CD14-positive monocyte (primary cell): ENCODE measurements around the gene PRPF19. TPM values are rescaled to one million over a fixed set of nuclear protein-coding genes. Genes with fewer than 3 reads are reported as not detected.

Experiments used
- DNase-seq, 3 donors: peaks; one replicate each; pipeline ENCODE4 v3.0.0-alpha.2; 2011 to 2022
- H2AFZ ChIP-seq: 2 replicates; pipeline ENCODE4 v1.6.0; 2012; ENCODE audit warnings: mild to moderate bottlenecking, low read depth, low read length, inconsistent platforms; ENCODE audit not compliant: insufficient read depth, poor library complexity, severe bottlenecking
- H3K27ac ChIP-seq, 2 donors: 1 replicate in 1 of 2; 2 replicates in 1 of 2; pipeline ENCODE4 v1.5.1; 2012 to 2013; ENCODE audit warnings: low read length in 2 of 2, control low read depth in 1 of 2, inconsistent platforms in 1 of 2, low read depth in 1 of 2, mild to moderate bottlenecking in 1 of 2
- H3K27me3 ChIP-seq, 2 donors: one replicate each; pipeline versions ENCODE4 v1.6.0 to v1.6.1; 2011 to 2013; ENCODE audit warnings: low read length in 2 of 2; ENCODE audit not compliant: control insufficient read depth in 2 of 2, insufficient read depth in 2 of 2
- H3K36me3 ChIP-seq, 2 donors: replicated peaks in 1 of 2; 1 replicate in 1 of 2; 2 replicates in 1 of 2; pipeline versions ENCODE4 v1.5.1 to v1.6.1; 2012 to 2013; ENCODE audit warnings: low read length in 2 of 2, control low read depth in 1 of 2, inconsistent platforms in 1 of 2, mild to moderate bottlenecking in 1 of 2; ENCODE audit not compliant: insufficient read depth in 2 of 2, control insufficient read depth in 1 of 2
- H3K4me1 ChIP-seq, 2 donors: 1 replicate in 1 of 2; 2 replicates in 1 of 2; pipeline versions ENCODE4 v1.5.1 to v1.6.1; 2012 to 2013; ENCODE audit warnings: low read length in 2 of 2, control low read depth in 1 of 2, inconsistent platforms in 1 of 2, mild to moderate bottlenecking in 1 of 2, moderate library complexity in 1 of 2; ENCODE audit not compliant: insufficient read depth in 2 of 2, control insufficient read depth in 1 of 2
- H3K4me2 ChIP-seq: replicated peaks from 2 replicates; pipeline ENCODE3; 2012; ENCODE audit warnings: low read length, moderate library complexity, mild to moderate bottlenecking; ENCODE audit not compliant: poor library complexity, severe bottlenecking; ENCODE audit errors: extremely low read depth
- H3K4me3 ChIP-seq, 3 experiments: fragments of 200-600 bp in 1 of 3; sonication (generic) in 1 of 3; replicated peaks in 1 of 3; 1 replicate in 2 of 3; 2 replicates in 1 of 3; pipeline ENCODE4 v1.5.1; 2011 to 2013; ENCODE audit warnings: low read length in 3 of 3, mild to moderate bottlenecking in 3 of 3, control low read depth in 2 of 3, low read depth in 2 of 3, inconsistent platforms in 1 of 3, moderate library complexity in 1 of 3
- H3K79me2 ChIP-seq: 2 replicates; pipeline ENCODE4 v1.6.0; 2012; ENCODE audit warnings: mild to moderate bottlenecking, control low read depth, inconsistent platforms, low read length, moderate library complexity; ENCODE audit not compliant: insufficient read depth
- H3K9ac ChIP-seq: 2 replicates; pipeline ENCODE4 v1.6.0; 2017; ENCODE audit warnings: low read length, mild to moderate bottlenecking; ENCODE audit not compliant: insufficient read depth, poor library complexity, severe bottlenecking
- H3K9me3 ChIP-seq, 2 donors: replicated peaks in 1 of 2; 1 replicate in 1 of 2; 2 replicates in 1 of 2; pipeline versions ENCODE4 v1.5.1 to v1.6.1; 2012 to 2013; ENCODE audit warnings: low read length in 2 of 2, control low read depth in 1 of 2; ENCODE audit not compliant: control insufficient read depth in 1 of 2, insufficient read depth in 1 of 2
- H4K20me1 ChIP-seq: 2 replicates; pipeline ENCODE4 v1.6.0; 2012; ENCODE audit warnings: mild to moderate bottlenecking, low read length, control low read depth, moderate library complexity; ENCODE audit not compliant: insufficient read depth
- H3K27ac Mint-ChIP-seq, 7 donors: one replicate each; pipeline ENCODE4 v1.8.0; 2020; ENCODE audit warnings: mild to moderate bottlenecking in 7 of 7, mixed read lengths in 7 of 7, moderate library complexity in 6 of 7, inconsistent platforms in 2 of 7
- H3K27me3 Mint-ChIP-seq, 3 donors: one replicate each; pipeline ENCODE4 v1.8.0; 2021 to 2022; ENCODE audit warnings: low read depth in 3 of 3, mild to moderate bottlenecking in 3 of 3, mixed read lengths in 3 of 3, moderate library complexity in 3 of 3, inconsistent platforms in 1 of 3
- H3K36me3 Mint-ChIP-seq, 2 donors: one replicate each; pipeline ENCODE4 v1.8.0; 2020; ENCODE audit warnings: mixed read lengths in 2 of 2, inconsistent platforms in 1 of 2, mild to moderate bottlenecking in 1 of 2
- H3K4me1 Mint-ChIP-seq: one replicate; pipeline ENCODE4 v1.8.0; 2020; ENCODE audit warnings: mild to moderate bottlenecking, mixed read lengths
- H3K4me3 Mint-ChIP-seq, 2 donors: one replicate each; pipeline ENCODE4 v1.8.0; 2020; ENCODE audit warnings: mild to moderate bottlenecking in 2 of 2, mixed read lengths in 2 of 2, moderate library complexity in 1 of 2
- H3K9me3 Mint-ChIP-seq, 7 donors: one replicate each; pipeline ENCODE4 v1.8.0; 2020 to 2022; ENCODE audit warnings: mixed read lengths in 7 of 7, mild to moderate bottlenecking in 6 of 7, moderate library complexity in 6 of 7, inconsistent platforms in 2 of 7
- WGBS: methylation state at CpG from one replicate; pipeline ENCODE4 v1.1.5; 2013; ENCODE audit warnings: missing lambda C conversion rate; ENCODE audit not compliant: insufficient coverage; 5-methylcytosine and 5-hydroxymethylcytosine counted together
- intact Hi-C, 2 donors: fragments of 100-400 bp; cut with micrococcal nuclease; formaldehyde crosslinking; loops; one replicate each; pipeline versions ENCODE4 v1.15.0 to v1.15.1; 2023
- polyA plus RNA-seq, 3 donors: library from polyadenylated mRNA; depleted of rRNA in 1 of 3; unstranded in 2 of 3; stranded (reverse) in 1 of 3; fragments of 300-500 nt in 2 of 3; fragments of >200 nt in 1 of 3; fragmentation: Illumina TruSeq in 2 of 3; gene quantifications; 1 replicate in 2 of 3; 2 replicates in 1 of 3; pipeline ENCODE4 v1.2.3, GENCODE V29; 2012 to 2021
- TF ChIP-seq, protein P1 (sequence below): fragments of 200-600 bp; IDR thresholded peaks from one replicate; pipeline ENCODE4 v1.8.0; 2022; ENCODE audit warnings: antibody characterized with exemption, mild to moderate bottlenecking

Gene PRPF19
- polyA plus RNA-seq, 3 donors = 7.8 to 33.2 (median 12.2) TPM

DNA sequence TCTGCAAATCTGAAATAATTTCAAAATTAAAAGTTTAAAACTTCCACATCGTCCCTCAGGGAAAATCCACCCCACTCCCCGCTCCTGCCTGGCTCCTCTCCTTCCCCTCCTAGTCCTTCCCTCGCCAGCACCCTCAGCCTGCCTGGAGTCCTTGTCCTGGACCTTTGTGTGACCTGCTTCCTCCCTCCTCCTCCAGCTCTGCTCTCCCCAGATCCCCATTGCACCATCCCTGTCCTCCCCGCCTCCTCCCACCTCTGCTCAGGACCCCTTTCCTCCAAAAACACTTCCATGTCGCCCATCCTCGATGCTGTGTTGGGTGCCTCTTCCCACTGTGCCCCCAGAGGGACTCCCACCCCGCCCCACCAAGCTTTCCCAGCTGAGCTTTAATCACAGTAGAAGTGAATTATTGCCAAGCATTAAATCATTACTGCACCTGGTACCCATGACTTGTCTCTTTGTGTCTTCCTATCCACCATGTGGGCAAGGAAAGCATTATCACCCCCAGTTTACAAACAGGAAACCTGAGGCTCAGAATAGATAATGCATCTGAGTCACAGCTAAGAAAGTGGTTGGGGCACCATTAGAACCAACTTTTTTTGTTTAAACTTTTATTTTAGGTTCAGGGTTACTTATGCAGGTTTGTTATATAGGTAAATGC is 41.4 kb downstream of the PRPF19 start:
- TF ChIP-seq, protein P1, sequence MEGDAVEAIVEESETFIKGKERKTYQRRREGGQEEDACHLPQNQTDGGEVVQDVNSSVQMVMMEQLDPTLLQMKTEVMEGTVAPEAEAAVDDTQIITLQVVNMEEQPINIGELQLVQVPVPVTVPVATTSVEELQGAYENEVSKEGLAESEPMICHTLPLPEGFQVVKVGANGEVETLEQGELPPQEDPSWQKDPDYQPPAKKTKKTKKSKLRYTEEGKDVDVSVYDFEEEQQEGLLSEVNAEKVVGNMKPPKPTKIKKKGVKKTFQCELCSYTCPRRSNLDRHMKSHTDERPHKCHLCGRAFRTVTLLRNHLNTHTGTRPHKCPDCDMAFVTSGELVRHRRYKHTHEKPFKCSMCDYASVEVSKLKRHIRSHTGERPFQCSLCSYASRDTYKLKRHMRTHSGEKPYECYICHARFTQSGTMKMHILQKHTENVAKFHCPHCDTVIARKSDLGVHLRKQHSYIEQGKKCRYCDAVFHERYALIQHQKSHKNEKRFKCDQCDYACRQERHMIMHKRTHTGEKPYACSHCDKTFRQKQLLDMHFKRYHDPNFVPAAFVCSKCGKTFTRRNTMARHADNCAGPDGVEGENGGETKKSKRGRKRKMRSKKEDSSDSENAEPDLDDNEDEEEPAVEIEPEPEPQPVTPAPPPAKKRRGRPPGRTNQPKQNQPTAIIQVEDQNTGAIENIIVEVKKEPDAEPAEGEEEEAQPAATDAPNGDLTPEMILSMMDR = no peak
- no peak overlapping the region for H3K27ac ChIP-seq
- no peaks in the 10 kb centered on the region for H3K9me3 Mint-ChIP-seq
- H3K4me3 Mint-ChIP-seq = no peak overlapping the region
- no peaks in the 10 kb centered on the region for H4K20me1 ChIP-seq
- no peaks in the 10 kb centered on the region for H3K36me3 Mint-ChIP-seq
- WGBS = 88% methylated on average over 7 of the region's 7 CpGs
- H3K4me3 ChIP-seq = no peak overlapping the region
- no peak overlapping the region for H3K4me2 ChIP-seq
- H3K27ac Mint-ChIP-seq = peak overlapping the region in 2 of 7 donors; percentile 0 to 62
- H3K27me3 Mint-ChIP-seq = peaks cover 0 to 3% (median 2%) of the 10 kb centered on the region in 3 donors
- no peak overlapping the region for H3K9ac ChIP-seq
- H2AFZ ChIP-seq = no peak overlapping the region
- no peaks in the 10 kb centered on the region for H3K36me3 ChIP-seq
- no peaks in the 10 kb centered on the region for H3K79me2 ChIP-seq
- H3K27me3 ChIP-seq = no peaks in the 10 kb centered on the region
- intact Hi-C loops = no loop called here
- DNase-seq = no peak
- no peaks in the 10 kb centered on the region for H3K9me3 ChIP-seq
- no peaks in the 10 kb centered on the region for H3K4me1 ChIP-seq
- peaks cover 2% of the 10 kb centered on the region for H3K4me1 Mint-ChIP-seq

DNA sequence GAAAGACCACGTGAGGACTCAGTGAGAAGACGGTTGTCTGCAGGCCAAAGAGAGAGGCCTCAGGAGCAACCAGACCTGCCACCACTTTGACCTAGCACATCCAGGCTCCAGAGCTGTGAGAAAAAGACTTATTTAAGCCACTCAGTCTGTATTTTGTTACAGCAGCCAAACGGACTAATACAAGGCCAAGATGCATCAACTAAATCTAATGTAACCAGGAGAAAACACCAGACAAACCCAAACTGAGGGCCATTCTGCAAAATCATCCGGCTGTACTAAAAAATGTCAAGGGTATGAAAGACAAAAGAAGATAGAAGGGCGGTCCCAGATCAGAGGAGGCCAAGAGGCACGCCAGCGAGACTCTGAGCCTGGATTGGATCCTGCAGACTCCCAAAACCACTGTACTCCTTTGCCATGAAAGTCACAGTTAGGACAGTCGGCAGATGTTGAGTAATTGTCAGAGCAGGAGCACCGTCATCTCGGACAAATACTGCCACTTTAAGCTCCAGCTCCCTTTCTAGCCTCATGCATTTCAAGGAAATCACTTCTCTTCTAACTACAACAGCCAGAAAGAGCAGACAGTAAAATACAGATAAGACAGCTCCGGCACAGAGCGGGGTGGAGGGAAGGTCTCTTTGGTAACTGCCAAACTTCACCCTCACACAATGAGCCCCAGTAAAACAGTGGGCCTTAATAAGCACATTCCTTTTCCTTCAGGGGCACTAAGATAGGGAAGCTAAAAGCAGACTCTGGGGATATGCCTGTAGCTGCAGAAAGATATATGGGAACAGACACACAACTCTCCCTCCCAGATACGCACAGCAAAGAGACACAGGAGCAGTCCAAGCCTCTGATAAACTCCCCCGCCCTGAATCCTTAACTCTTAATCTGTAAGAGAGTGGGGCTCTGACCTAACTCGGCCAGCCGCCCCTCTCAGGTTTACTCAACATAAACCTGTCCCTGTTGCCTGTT is 42.5 kb downstream of the PRPF19 start:
- H3K9me3 ChIP-seq = no peaks in the 10 kb centered on the region
- H2AFZ ChIP-seq = no peak overlapping the region
- DNase-seq = no peak
- H3K79me2 ChIP-seq = no peaks in the 10 kb centered on the region
- H3K4me1 Mint-ChIP-seq = peaks cover 8% of the 10 kb centered on the region
- peaks cover 0 to 2% (median 2%) of the 10 kb centered on the region in 3 donors for H3K27me3 Mint-ChIP-seq
- H3K9ac ChIP-seq = no peak overlapping the region
- WGBS = 98% methylated on average over 6 of the region's 16 CpGs
- H3K36me3 ChIP-seq = no peaks in the 10 kb centered on the region
- H3K9me3 Mint-ChIP-seq = peaks cover 0 to 3% (median 0%) of the 10 kb centered on the region in 7 donors
- no peak overlapping the region for H3K4me3 Mint-ChIP-seq
- TF ChIP-seq, protein P1 = no peak
- H3K36me3 Mint-ChIP-seq = no peaks in the 10 kb centered on the region
- intact Hi-C loops = no loop called here
- H3K4me3 ChIP-seq = no peak overlapping the region
- H3K4me1 ChIP-seq = peaks cover 4 to 6% of the 10 kb centered on the region in 2 donors
- H3K27me3 ChIP-seq = no peaks in the 10 kb centered on the region
- H3K27ac ChIP-seq = no peak overlapping the region
- H3K4me2 ChIP-seq = no peak overlapping the region
- H3K27ac Mint-ChIP-seq = no peak overlapping the region
- H4K20me1 ChIP-seq = no peaks in the 10 kb centered on the region
